SK-N-SH (cell line): ENCODE measurements around the gene NPHS1. TPM values are rescaled to one million over a fixed set of nuclear protein-coding genes. Genes with fewer than 3 reads are reported as not detected.
A peak's percentile ranks its signal among the peaks of the same experiment; 100 is the strongest.

Experiments used
- CTCF ChIA-PET: fragments of 300-600, 350-600 bp; formaldehyde crosslinking; extraction: SDS; loops from one replicate; lab custom pipeline; 2021; lab: Yijun Ruan, JAX
- POLR2A ChIA-PET: fragments of 350-600 bp; sonication (Branson Sonifier 250); formaldehyde crosslinking; extraction: SDS; loops from one replicate; lab custom pipeline; 2020; ENCODE audit warnings: antibody characterized with exemption, inconsistent platforms; lab: Yijun Ruan, JAX
- DNase-seq: peaks from one replicate; pipeline ENCODE4 v3.0.0; 2012
- H2AFZ ChIP-seq: fragments of 200-600 bp; sonication (generic); 2 replicates; pipeline ENCODE4 v1.8.1; 2016; ENCODE audit warnings: antibody characterized with exemption, mild to moderate bottlenecking, low read depth
- H3F3A ChIP-seq: fragments of 200-600 bp; sonication (generic); replicated peaks from 2 replicates; pipeline ENCODE3; 2016; ENCODE audit warnings: antibody characterized with exemption, mild to moderate bottlenecking; ENCODE audit not compliant: insufficient read depth
- H3K27ac ChIP-seq, 2 experiments: fragments of 200-500 bp in 1 of 2; fragments of 200-600 bp in 1 of 2; sonication (Bioruptor generic) in 1 of 2; sonication (generic), shearing (Covaris generic) in 1 of 2; 2 replicates each; pipeline versions ENCODE4 v1.5.1 to v1.6.1; 2014 to 2016; ENCODE audit warnings: low read depth in 2 of 2, inconsistent platforms in 1 of 2, low read length in 1 of 2, mild to moderate bottlenecking in 1 of 2, mixed read lengths in 1 of 2
- H3K27me3 ChIP-seq: fragments of 200-600 bp; sonication (generic), shearing (Covaris generic); 2 replicates; pipeline ENCODE4 v1.6.1; 2016; ENCODE audit warnings: mixed run types; ENCODE audit not compliant: insufficient read depth
- H3K36me3 ChIP-seq, 2 experiments: fragments of 200-500 bp in 1 of 2; fragments of 200-600 bp in 1 of 2; sonication (Bioruptor generic) in 1 of 2; sonication (generic) in 1 of 2; replicated peaks in 1 of 2; 2 replicates each; pipeline versions ENCODE3 to v1.5.1; 2014 to 2016; ENCODE audit warnings: low read length in 1 of 2, mild to moderate bottlenecking in 1 of 2; ENCODE audit not compliant: insufficient read depth in 2 of 2, control insufficient read depth in 1 of 2
- H3K4me1 ChIP-seq, 2 experiments: fragments of 200-500 bp in 1 of 2; fragments of 200-600 bp in 1 of 2; sonication (Bioruptor generic) in 1 of 2; sonication (generic), shearing (Covaris generic) in 1 of 2; 2 replicates each; pipeline versions ENCODE4 v1.5.1 to v1.6.1; 2014 to 2016; ENCODE audit warnings: low read depth in 1 of 2, low read length in 1 of 2, mixed run types in 1 of 2; ENCODE audit not compliant: insufficient read depth in 2 of 2, control insufficient read depth in 1 of 2
- H3K4me2 ChIP-seq: fragments of 200-600 bp; sonication (generic), shearing (Covaris generic); 2 replicates; pipeline ENCODE4 v1.6.1; 2017; ENCODE audit warnings: mixed run types
- H3K4me3 ChIP-seq, 2 experiments: fragments of 200-500 bp in 1 of 2; fragments of 200-600 bp in 1 of 2; sonication (Bioruptor generic) in 1 of 2; sonication (generic), shearing (Covaris generic) in 1 of 2; 2 replicates each; pipeline versions ENCODE4 v1.5.1 to v1.8.1; 2014 to 2016; ENCODE audit warnings: low read depth in 2 of 2, inconsistent platforms in 1 of 2, low read length in 1 of 2, mild to moderate bottlenecking in 1 of 2, mixed read lengths in 1 of 2, moderate library complexity in 1 of 2
- H3K79me2 ChIP-seq: fragments of 200-600 bp; sonication (generic); 2 replicates; pipeline ENCODE4 v1.8.1; 2017; ENCODE audit warnings: mild to moderate bottlenecking; ENCODE audit not compliant: insufficient read depth
- H3K9ac ChIP-seq: fragments of 200-600 bp; sonication (generic); 2 replicates; pipeline ENCODE4 v1.6.1; 2017; ENCODE audit warnings: mixed run types
- H3K9me2 ChIP-seq: fragments of 200-600 bp; sonication (generic); 2 replicates; pipeline ENCODE4 v1.6.1; 2017; ENCODE audit warnings: mixed run types
- H3K9me3 ChIP-seq: fragments of 200-600 bp; sonication (generic); 2 replicates; pipeline ENCODE4 v1.6.1; 2017; ENCODE audit warnings: mixed run types, mild to moderate bottlenecking, moderate library complexity
- H4K20me1 ChIP-seq: fragments of 200-600 bp; sonication (generic); 2 replicates; pipeline ENCODE4 v1.6.1; 2017; ENCODE audit warnings: mild to moderate bottlenecking, mixed run types; ENCODE audit not compliant: insufficient read depth
- EP300 ChIP-seq, 2 experiments: IDR thresholded peaks; 2 replicates each; pipeline versions ENCODE4 v1.4.0 to v1.6.1; 2012; ENCODE audit warnings: borderline replicate concordance in 1 of 2, low read depth in 1 of 2, low read length in 1 of 2
- EZH2phosphoT487 ChIP-seq: fragments of 200-600 bp; sonication (generic); IDR thresholded peaks from 2 replicates; pipeline ENCODE4 v1.6.1; 2017; ENCODE audit warnings: low read depth, mixed run types, mild to moderate bottlenecking, antibody characterized with exemption, moderate library complexity, borderline replicate concordance
- FOSL2 ChIP-seq: IDR thresholded peaks from 2 replicates; pipeline ENCODE4 v1.4.0; 2012; ENCODE audit warnings: low read depth, mild to moderate bottlenecking, moderate library complexity, borderline replicate concordance
- FOXJ3 ChIP-seq: sonication (generic); formaldehyde crosslinking; IDR thresholded peaks from 2 replicates; pipeline ENCODE4 v1.5.1; 2020; ENCODE audit warnings: mild to moderate bottlenecking, missing genetic modification reagents
- FOXM1 ChIP-seq: IDR thresholded peaks from 2 replicates; pipeline ENCODE4 v1.4.0; 2012; ENCODE audit warnings: low read depth, mild to moderate bottlenecking
- GABPA ChIP-seq: IDR thresholded peaks from 2 replicates; pipeline ENCODE4 v1.4.0; 2012; ENCODE audit warnings: low read depth, mild to moderate bottlenecking
- IRF3 ChIP-seq: fragments of 150-350 bp; IDR thresholded peaks from 2 replicates; pipeline ENCODE4 v1.6.1; 2016; ENCODE audit warnings: mild to moderate bottlenecking, low read depth, low read length
- JUND ChIP-seq: IDR thresholded peaks from 2 replicates; pipeline ENCODE4 v1.4.0; 2012
- MXI1 ChIP-seq: IDR thresholded peaks from 2 replicates; pipeline ENCODE4 v1.6.1; 2012; ENCODE audit warnings: mild to moderate bottlenecking, low read depth, low read length, improper control_type of control experiment
- NFIC ChIP-seq: IDR thresholded peaks from 2 replicates; pipeline ENCODE4 v1.4.0; 2012; ENCODE audit warnings: borderline replicate concordance
- NRF1 ChIP-seq: IDR thresholded peaks from 2 replicates; pipeline ENCODE4 v1.6.1; 2012; ENCODE audit warnings: low read depth, mild to moderate bottlenecking, low read length
- PBX3 ChIP-seq: IDR thresholded peaks from 2 replicates; pipeline ENCODE4; 2012
- POLR2AphosphoS5 ChIP-seq: IDR thresholded peaks from 2 replicates; pipeline ENCODE4 v1.6.1; 2012; ENCODE audit warnings: low read depth, low read length
- RAD21 ChIP-seq: IDR thresholded peaks from 2 replicates; pipeline ENCODE4 v1.6.1; 2012; ENCODE audit warnings: mild to moderate bottlenecking, low read length
- RXRA ChIP-seq: IDR thresholded peaks from 2 replicates; pipeline ENCODE4 v1.4.0; 2012; ENCODE audit warnings: low read depth, mild to moderate bottlenecking, borderline replicate concordance
- TAF1 ChIP-seq: IDR thresholded peaks from 2 replicates; pipeline ENCODE4 v1.6.1; 2012; ENCODE audit warnings: low read depth, mild to moderate bottlenecking, low read length, moderate library complexity, borderline replicate concordance
- ZBTB33 ChIP-seq: IDR thresholded peaks from 2 replicates; pipeline ENCODE4 v1.4.0; 2012; ENCODE audit warnings: low read depth, borderline replicate concordance
- WGBS: methylation state at CpG from one replicate; pipeline ENCODE4 v1.1.6; 2017; ENCODE audit warnings: low lambda C conversion rate; 5-methylcytosine and 5-hydroxymethylcytosine counted together
- polyA plus RNA-seq, 3 experiments: library from polyadenylated mRNA; depleted of rRNA; stranded (reverse); fragments of >200 nt; gene quantifications; 2 replicates each; pipeline ENCODE4 v1.2.3, GENCODE V29; 2012

NPHS1 gene
- polyA plus RNA-seq, 1 of the 3 experiments (the other 2 are of a cell fraction) = not detected

- no peaks in the 10 kb centered on the region for H3K4me1 ChIP-seq
- no peaks in the 10 kb centered on the region for H3K36me3 ChIP-seq
- no peak overlapping the region for H2AFZ ChIP-seq
- H3K4me2 ChIP-seq = no peak overlapping the region
- no peak overlapping the region for H3K4me3 ChIP-seq
- H3K9me2 ChIP-seq = no peaks in the 10 kb centered on the region
- H3F3A ChIP-seq = no peaks in the 10 kb centered on the region
- DNase-seq = peak; percentile 52
- H4K20me1 ChIP-seq = no peaks in the 10 kb centered on the region
- POLR2A ChIA-PET = no interaction called here
- peaks cover 11% of the 10 kb centered on the region; the same call in 1 of the 2 replicates for H3K27me3 ChIP-seq
- 47% methylated on average over 14 of the region's 18 CpGs for WGBS
- H3K27ac ChIP-seq = no peak overlapping the region
- H3K9ac ChIP-seq = no peak overlapping the region
- H3K79me2 ChIP-seq = no peaks in the 10 kb centered on the region
- H3K9me3 ChIP-seq = no peaks in the 10 kb centered on the region
- no peak for TF ChIP-seq FOXJ3
- TF ChIP-seq, all 33 proteins: peak for 0
- CTCF ChIA-PET = interaction anchor here (0.7 kb wide), 1 partner anchor 10 kb away, joined by 3 read pairs; no protein-coding TSS in a partner anchor
Observed at GRCh38 chr19:35811317-35812219, 40.7 kb downstream of the NPHS1 start.

GRCh38 chr19:35807633-35808032 lies 44.7 kb downstream of the NPHS1 start:
- Histone ChIP-seq H3K9me2 (no peaks in the 10 kb centered on the region), H3K4me2 (no peak overlapping the region), H3K27me3 (peaks cover 11% of the 10 kb centered on the region; the same call in 1 of the 2 replicates), H3K79me2 (no peaks in the 10 kb centered on the region), H3K27ac (no peak overlapping the region), H2AFZ (no peak overlapping the region), H3F3A (no peaks in the 10 kb centered on the region), H4K20me1 (no peaks in the 10 kb centered on the region), H3K36me3 (no peaks in the 10 kb centered on the region), H3K4me1 (no peaks in the 10 kb centered on the region), H3K9me3 (no peaks in the 10 kb centered on the region), H3K4me3 (no peak overlapping the region), H3K9ac (no peak overlapping the region)
- ChIA-PET CTCF (interaction anchor here (0.9 to 1.4 kb wide), 2 partner anchors 9 to 11 kb away, joined by 3 to 4 read pairs; no protein-coding TSS in a partner anchor), POLR2A (no interaction called here)
- DNase-seq = no peak
- 39% methylated on average over 5 of the region's 5 CpGs for WGBS
- TF ChIP-seq POLR2AphosphoS5 = no peak
- TF ChIP-seq EP300 (IDR thresholded peaks at IDR 0.05; ENCODE audit: borderline replicate concordance in 1 of 2, low read depth in 1 of 2, low read length in 1 of 2) = no peak
- TF ChIP-seq PBX3 = no peak
- TF ChIP-seq RAD21 = no peak
- TF ChIP-seq NRF1 = no peak
- no peak for TF ChIP-seq JUND
- no peak for TF ChIP-seq NFIC
- TF ChIP-seq EZH2phosphoT487 = no peak
- TF ChIP-seq ZBTB33 = no peak
- no peak for TF ChIP-seq MXI1
- no peak for TF ChIP-seq FOXM1
- TF ChIP-seq TAF1 = no peak
- no peak for TF ChIP-seq RXRA
- TF ChIP-seq GABPA = no peak
- no peak for TF ChIP-seq IRF3
- TF ChIP-seq FOSL2 = no peak
